ENCODE data around the gene SLFN12L.
A peak's percentile ranks its signal among the peaks of the same experiment; 100 is the strongest.
"Not testable (repeated sequence)": the region's sequence is repeated elsewhere in the genome, so short reads cannot be mapped to it uniquely, and the experiment has no call there.

Gene SLFN12L

GRCh38 chr17:35537601-35538141 lies at the start of gene SLFN12L:
Gene SLFN12L, minus strand, starts transcription at chr17:35537678. Its CDS starts 15,314 bp downstream, at chr17:35522364.
- DNase-seq (ENCODE audit: low read depth) = no peak

- DNase-seq (ENCODE audit: low read depth) = no peak
These were observed 49.1 kb upstream of the SLFN12L start for GRCh38 chr17:35586569-35587073.

DNA sequence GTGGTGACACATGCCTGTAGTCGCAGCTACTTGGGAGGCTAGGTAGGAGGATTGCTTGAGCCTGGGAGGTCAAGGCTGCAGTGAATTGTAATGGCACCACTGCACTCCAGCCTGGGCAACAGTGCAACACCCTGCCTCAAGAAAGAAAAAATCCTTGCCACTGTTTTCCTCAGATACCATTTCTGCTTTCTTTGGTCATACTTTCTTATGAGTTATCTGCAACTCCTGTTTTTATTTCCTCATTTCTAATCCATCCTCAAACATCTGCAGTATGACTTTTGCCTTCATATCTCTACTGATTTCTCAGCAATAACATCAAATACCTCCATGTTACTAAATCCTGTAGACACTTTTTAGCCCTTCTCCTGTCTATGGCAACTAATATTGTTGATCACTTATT lies 46.6 kb upstream of the SLFN12L start:
- no peak for DNase-seq (ENCODE audit: low read depth)

DNA sequence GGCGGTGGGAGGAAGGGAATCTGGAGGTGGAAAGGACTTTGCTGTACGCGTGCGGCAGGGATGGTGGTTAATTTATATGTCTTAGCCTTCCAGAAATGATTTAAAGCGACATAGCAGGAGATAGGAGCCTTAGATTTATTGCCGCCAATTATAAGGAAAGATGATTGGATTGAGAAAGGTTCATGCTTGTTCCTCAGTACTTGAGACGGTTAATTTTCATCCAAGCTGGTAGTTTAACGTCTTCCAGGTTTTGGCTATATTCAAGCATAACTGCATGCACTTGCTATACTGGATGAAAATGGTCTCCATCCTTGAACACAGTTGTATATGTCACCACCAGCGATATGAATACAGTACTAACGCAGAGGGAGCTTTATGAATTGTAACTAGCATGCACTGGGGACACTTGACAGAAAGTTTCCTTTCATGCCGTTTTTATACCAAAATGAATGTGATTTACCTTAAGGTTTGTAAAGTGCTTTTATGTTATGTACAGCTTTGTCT lies 41.5 kb upstream of the SLFN12L start:
- DNase-seq (ENCODE audit: low read depth) = no peak

- DNase-seq (ENCODE audit: low read depth) = peak; percentile 87
These were observed 40.9 kb upstream of the SLFN12L start, which contains the start of gene PEX12 for GRCh38 chr17:35578197-35578928. Gene PEX12, minus strand, starts transcription at chr17:35578571. Its CDS starts 550 bp downstream, at chr17:35578021.

GRCh38 chr17:35577830-35578196 lies 40.3 kb upstream of the SLFN12L start:
- DNase-seq (ENCODE audit: low read depth) = no peak

GRCh38 chr17:35575759-35576158 lies 38.3 kb upstream of the SLFN12L start:
- DNase-seq (ENCODE audit: low read depth) = no peak

DNA sequence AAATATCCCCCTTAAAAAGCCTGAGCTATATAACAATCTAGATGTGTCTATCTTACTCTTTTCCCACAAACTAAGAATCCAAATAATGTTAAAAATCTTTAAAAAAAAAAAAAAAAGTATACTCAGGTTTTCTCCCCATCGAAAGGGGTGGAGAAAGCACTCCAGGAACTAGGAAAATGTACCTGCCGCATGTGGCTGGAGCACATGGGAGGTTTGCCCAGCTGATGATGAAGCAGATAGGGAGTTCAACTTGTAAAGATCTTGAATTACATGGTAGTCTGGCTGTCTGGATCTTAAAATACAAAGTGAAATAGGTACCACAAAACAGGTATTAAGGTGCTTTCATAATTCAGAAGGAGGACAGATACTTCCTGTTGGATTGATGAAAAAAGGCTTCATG lies 31.9 kb upstream of the SLFN12L start:
- no peak for DNase-seq (ENCODE audit: low read depth)

GRCh38 chr17:35568561-35568960 lies 31.1 kb upstream of the SLFN12L start:
- DNase-seq (ENCODE audit: low read depth) = no peak

DNA sequence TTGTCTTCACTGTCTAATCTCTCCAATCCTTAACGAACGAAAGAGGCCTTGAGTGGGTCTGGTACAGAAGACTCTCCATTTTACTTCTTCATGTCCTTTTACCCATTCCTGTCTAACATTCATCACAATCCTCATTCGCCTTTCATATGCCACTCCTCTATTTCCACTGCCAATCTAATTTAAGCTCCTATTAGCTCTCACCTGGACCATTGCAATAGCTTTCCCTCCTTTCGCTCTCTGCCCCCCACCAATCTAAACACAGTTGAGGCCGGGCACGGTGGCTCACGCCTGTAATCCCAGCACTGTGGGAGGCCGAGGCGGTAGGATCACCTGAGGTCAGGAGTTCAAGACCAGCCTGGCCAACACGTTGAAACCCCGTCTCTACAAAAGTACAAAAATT lies 29.5 kb upstream of the SLFN12L start:
- no peak for DNase-seq (ENCODE audit: low read depth)

DNA sequence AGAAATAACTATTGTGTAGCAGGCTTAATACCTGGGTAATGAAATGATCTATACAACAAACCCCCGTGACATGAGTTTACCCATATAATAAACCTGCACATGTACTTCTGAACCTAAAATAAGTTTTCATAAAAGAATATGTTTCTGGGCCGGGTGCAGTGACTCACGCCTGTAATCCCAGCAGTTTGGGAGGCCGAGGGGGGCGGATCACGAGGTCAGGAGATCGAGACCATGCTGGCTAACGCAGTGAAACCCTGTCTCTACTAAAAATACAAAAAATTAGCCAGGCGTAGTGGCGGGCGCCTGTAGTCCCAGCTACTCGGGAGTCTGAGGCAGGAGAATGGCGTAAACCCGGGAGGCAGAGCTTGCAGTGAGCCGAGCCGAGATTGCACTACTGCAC lies 25.7 kb upstream of the SLFN12L start:
- not testable (repeated sequence) for DNase-seq (ENCODE audit: low read depth)

GRCh38 chr17:35560703-35561102 lies 23.2 kb upstream of the SLFN12L start, which contains the start of gene SLFN14:
Gene SLFN14, minus strand, starts transcription at chr17:35560819. Its CDS starts 2,757 bp downstream, at chr17:35558062.
- DNase-seq (ENCODE audit: low read depth) = no peak

- DNase-seq (ENCODE audit: low read depth) = no peak
These were observed 22.2 kb upstream of the SLFN12L start for GRCh38 chr17:35559495-35560210.

- no peak for DNase-seq (ENCODE audit: low read depth)
These were observed 19.9 kb upstream of the SLFN12L start for GRCh38 chr17:35557353-35557752.

DNA sequence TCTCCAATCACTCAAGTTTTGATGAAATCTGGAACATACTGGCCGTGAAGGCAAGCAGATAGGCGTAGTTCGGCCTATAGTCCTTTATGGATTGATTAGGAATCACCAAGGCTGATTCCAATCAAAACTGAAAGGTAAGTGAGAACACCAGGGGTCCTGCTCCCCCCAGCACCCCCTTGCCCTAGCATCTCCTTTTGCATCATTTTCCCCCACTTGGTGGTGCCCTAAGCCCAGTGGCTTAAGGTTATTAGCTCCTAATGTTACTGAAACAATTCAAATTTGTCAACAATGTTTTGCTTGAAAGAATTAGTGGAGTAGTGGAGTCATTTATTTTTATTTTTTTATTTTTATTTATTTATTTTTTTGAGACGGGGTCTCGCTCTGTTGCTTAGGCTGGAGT lies 18.2 kb upstream of the SLFN12L start:
- no peak for DNase-seq (ENCODE audit: low read depth)

DNA sequence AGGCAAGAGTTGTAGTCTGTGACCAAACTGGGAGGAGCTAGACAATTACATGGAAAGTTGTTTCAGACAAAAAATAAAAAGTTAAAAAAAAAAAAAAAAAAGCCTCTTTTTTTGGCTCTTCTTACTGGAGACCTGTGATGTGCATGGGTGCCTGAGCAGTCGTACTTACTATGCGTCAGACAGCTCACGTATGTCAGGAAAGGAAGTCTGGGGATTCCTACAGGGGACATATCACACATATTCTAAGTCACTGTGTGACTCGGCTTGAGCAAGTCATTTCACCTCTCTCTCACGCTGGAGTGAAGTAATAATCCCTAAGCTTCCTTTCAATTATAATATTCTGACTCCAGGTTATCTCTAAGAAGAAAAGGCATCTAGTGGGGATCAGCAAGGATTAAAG lies 17.2 kb upstream of the SLFN12L start:
- no peak for DNase-seq (ENCODE audit: low read depth)

DNA sequence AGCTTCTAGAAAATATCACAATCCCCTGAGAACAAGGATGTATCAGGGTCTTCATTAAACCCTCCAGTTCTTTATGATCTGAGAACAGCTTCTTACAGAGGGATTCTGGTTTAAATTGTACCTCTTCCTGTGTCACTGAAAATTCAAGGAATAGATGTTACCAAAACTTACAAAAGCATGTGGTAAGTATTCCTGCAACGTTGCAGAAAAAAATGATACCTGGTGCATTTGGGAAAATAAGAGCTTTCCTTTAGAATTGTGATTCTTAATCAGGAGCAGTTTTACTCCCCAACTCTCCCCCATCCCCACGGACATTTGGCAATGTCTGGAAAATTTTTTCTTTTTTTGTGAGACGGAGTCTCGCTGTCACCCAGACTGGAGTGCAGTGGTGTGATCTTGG lies 15.8 kb upstream of the SLFN12L start:
- DNase-seq (ENCODE audit: low read depth) = no peak

DNA sequence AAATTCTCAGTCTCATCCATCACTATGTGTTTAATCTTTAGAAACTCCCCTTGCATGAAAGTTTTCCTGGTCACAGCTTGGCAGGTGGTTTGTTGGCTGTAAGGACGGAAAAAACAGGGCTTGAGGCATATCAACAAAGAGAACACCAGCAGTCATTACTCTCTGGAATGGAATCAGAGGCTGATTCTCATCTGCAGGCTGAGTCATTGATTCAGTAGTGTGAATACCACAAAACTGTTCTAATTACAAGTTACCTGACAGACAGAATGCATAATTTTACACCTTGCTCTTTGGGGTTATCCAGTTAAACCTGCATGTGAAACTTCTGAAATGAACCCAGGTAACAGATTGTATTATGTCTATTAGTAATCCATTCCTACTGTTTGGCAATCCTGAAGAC lies 11.5 kb upstream of the SLFN12L start:
- no peak for DNase-seq (ENCODE audit: low read depth)

GRCh38 chr17:35548208-35548810 lies 10.8 kb upstream of the SLFN12L start:
- no peak for DNase-seq (ENCODE audit: low read depth)

GRCh38 chr17:35546487-35546886 lies 9.0 kb upstream of the SLFN12L start:
- no peak for DNase-seq (ENCODE audit: low read depth)

DNA sequence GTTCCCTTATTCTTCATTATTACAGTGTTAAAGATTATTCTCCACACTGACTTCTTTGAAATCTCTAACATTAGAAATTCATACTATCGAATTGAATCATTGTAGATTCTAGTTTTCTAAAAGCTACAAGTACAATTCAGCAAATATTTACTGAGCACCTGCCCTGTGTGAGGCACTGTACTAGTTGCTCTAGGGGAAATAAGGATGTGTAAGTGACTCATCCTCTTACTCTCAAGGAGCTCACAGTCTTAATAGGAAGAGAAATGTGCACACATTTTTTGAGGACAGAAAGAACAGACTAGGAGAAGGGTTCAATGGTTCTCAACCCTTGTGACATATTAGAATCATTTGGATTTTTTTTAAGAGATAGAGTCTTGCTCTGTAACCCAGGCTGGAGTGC lies 7.7 kb upstream of the SLFN12L start:
- DNase-seq (ENCODE audit: low read depth) = no peak

DNA sequence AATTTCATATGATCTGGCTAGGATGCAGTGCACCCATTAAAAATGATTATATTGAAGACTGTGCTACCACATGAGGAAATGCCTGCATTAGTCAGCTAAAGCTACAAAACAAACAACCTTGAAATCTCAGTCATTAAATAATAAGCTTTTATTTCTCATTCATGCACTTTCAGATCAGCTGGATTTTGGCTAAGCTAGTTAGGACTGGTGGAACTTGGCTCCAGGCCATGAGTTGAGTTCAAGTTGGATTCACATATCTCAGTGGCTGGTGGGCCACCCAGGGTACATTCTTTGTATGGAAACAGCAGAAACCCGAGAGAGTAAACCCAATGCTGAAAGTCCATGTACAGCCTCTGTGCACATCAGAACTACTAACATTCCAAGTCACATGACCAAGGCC lies 6.4 kb upstream of the SLFN12L start:
- DNase-seq (ENCODE audit: low read depth) = no peak
